ENCODE data around the gene HOMER2. TPM values are rescaled to one million over a fixed set of nuclear protein-coding genes. Genes with fewer than 3 reads are reported as not detected.
A peak's percentile ranks its signal among the peaks of the same experiment; 100 is the strongest.

Gene HOMER2
- total and polyA plus RNA-seq, 2 experiments from 2014 or later, result 24.4 to 54.5 TPM

DNA sequence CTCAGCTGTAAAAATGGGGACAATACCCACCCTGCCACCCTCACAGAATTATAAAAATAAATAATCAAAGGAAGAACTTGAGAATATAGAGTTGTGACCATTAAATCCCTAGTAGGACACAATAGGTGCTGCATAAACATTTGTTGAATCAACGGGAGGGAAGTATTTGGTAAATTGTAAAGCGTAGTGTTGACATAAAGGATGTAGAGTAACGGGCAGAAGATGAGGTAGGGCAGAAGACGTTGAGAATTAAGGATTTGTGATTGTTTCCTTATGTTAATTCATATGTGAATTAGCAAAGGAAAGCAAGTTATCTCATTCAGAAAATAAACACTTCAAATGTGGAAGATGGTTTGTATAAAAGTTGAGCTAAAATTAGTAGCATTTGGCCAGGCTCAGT is 40.6 kb upstream of the HOMER2 start:
- TF ChIP-seq, protein P1, sequence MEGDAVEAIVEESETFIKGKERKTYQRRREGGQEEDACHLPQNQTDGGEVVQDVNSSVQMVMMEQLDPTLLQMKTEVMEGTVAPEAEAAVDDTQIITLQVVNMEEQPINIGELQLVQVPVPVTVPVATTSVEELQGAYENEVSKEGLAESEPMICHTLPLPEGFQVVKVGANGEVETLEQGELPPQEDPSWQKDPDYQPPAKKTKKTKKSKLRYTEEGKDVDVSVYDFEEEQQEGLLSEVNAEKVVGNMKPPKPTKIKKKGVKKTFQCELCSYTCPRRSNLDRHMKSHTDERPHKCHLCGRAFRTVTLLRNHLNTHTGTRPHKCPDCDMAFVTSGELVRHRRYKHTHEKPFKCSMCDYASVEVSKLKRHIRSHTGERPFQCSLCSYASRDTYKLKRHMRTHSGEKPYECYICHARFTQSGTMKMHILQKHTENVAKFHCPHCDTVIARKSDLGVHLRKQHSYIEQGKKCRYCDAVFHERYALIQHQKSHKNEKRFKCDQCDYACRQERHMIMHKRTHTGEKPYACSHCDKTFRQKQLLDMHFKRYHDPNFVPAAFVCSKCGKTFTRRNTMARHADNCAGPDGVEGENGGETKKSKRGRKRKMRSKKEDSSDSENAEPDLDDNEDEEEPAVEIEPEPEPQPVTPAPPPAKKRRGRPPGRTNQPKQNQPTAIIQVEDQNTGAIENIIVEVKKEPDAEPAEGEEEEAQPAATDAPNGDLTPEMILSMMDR (IDR thresholded peaks at IDR 0.05; ENCODE audit: low read depth, low read length), result no peak
- no peak overlapping the region for H3K4me3 ChIP-seq
- peaks cover 11% of the 10 kb centered on the region for H3K36me3 ChIP-seq
- no peak overlapping the region for H3K27ac ChIP-seq
- no peaks in the 10 kb centered on the region for H3K4me1 ChIP-seq (ENCODE audit: low read depth)
- H3K27me3 ChIP-seq, result no peaks in the 10 kb centered on the region
- no peaks in the 10 kb centered on the region for H3K9me3 ChIP-seq (ENCODE audit: low read depth)
- no peak for DNase-seq (ENCODE audit: low read depth in 1 of 2, low spot score in 1 of 2)

DNA sequence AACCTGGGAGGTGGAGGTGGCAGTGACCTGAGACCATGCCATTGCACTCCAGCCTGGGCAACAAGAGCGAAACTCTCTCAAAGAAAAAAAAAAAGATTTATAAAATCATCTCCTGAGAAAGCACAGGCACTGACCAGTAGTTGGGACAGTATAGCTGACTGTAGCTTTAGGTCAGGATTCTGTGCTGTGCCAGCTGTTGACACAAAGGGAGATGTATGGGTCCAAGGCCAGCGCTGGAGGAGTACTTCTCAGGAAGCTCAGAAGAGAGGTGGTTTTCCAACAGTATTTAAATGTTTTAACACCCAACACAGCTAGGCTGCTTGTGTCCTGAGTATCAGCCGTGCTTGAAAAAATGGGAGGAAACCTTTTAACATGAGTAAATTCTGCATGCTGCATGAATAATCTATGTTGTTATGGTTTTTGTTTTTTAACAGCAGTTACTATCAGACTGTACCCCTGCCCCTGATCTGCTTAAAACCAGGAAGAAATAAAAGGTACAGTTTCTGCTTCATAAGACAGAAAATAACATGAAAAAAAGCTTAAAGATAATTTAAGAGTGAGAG is 40.0 kb upstream of the HOMER2 start:
- H3K9me3 ChIP-seq (ENCODE audit: low read depth), result no peaks in the 10 kb centered on the region
- peaks cover 11% of the 10 kb centered on the region for H3K36me3 ChIP-seq
- DNase-seq (ENCODE audit: low read depth in 1 of 2, low spot score in 1 of 2), result no peak
- H3K27ac ChIP-seq, result no peak overlapping the region
- H3K4me1 ChIP-seq (ENCODE audit: low read depth), result no peaks in the 10 kb centered on the region
- no peak overlapping the region for H3K4me3 ChIP-seq
- no peaks in the 10 kb centered on the region for H3K27me3 ChIP-seq
- TF ChIP-seq, protein P1 (IDR thresholded peaks at IDR 0.05; ENCODE audit: low read depth, low read length), result no peak

DNA sequence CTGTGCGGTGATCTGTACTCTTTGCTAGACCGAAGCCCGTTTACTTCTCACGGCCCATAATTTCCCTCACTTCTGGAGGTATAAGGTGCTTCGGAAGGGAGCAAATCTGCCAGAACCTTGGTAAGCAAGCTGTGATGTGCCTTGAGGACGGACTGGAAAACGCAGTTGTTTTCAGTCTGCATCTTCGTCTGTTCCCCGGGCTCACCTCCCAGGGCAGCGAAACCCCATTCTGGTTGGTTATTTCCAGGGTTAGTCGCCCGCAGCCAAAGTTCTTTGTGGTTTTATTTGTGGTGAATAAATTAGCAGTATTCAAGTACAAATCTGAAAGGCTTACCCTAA is 33.9 kb upstream of the HOMER2 start:
- Histone ChIP-seq H3K27ac (peak overlapping the region; percentile 85), H3K27me3 (no peaks in the 10 kb centered on the region), H3K4me1 (ENCODE audit: low read depth) (peaks cover 16% of the 10 kb centered on the region)

DNA sequence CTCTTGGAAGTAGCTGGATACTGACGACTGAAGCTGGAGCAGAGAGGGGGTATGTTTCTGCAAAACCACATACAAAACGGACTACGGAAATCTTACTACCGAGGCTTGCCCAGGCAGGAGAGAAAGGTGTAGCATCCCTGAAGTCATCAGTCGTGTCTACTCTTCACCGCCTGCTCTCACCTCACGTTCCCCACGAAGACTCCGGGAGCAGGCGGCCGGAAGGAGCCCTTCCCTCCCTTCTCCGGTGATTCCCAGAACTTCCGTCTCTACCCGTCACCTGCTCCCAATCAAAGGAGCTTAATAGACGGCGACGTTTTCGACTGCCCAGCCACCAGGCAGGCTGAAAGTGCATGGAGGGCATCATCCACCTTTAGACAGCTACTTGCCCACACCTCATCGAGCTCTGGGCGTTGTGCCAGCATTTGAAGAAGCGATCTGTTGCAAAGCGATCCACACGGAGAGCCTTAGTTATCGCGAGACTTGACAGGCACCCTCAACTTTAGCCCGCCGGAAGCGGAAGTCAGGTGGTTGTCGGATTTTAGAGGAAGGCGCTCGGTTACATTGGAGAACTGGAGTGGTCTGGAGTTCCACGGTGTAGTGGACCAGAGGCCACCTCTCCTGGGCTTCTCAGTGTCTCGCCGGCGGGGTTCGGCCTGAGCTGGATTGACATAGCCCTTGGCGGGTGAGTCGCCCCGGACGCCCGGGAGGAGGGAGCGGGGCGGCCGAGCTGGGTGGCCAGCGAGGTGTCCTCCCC is 33.3 kb upstream of the HOMER2 start, which contains the start of gene RAMAC:
Gene RAMAC, plus strand, starts transcription at position 523 of the 754 bp plus-strand sequence. CDS start 2,809 bp downstream, outside the sequence.
- Histone ChIP-seq H3K4me3 (peak within 1 kb of the TSS; percentile 73), H3K27me3 (no peaks in the 10 kb centered on the region), H3K36me3 (peaks cover 11% of the 10 kb centered on the region), H3K27ac (peak within 1 kb of the TSS; percentile 85), H3K9me3 (ENCODE audit: low read depth) (no peaks in the 10 kb centered on the region), H3K4me1 (ENCODE audit: low read depth) (peaks cover 22% of the 10 kb centered on the region)
- TF ChIP-seq, protein P1 (IDR thresholded peaks at IDR 0.05; ENCODE audit: low read depth, low read length), result no peak
- DNase-seq (ENCODE audit: low read depth in 1 of 2, low spot score in 1 of 2), result peak; percentile 96 to 98

More for the DNA sequence above, 33.9 kb upstream of the HOMER2 start:
- Histone ChIP-seq H3K9me3 (ENCODE audit: low read depth) (no peaks in the 10 kb centered on the region), H3K36me3 (peaks cover 11% of the 10 kb centered on the region), H3K4me3 (peak overlapping the region; percentile 73)
- TF ChIP-seq, protein P1 (IDR thresholded peaks at IDR 0.05; ENCODE audit: low read depth, low read length), result peak; percentile 4
- peak in 1 of 2 donors; percentile 35 for DNase-seq (ENCODE audit: low read depth in 1 of 2, low spot score in 1 of 2)

DNA sequence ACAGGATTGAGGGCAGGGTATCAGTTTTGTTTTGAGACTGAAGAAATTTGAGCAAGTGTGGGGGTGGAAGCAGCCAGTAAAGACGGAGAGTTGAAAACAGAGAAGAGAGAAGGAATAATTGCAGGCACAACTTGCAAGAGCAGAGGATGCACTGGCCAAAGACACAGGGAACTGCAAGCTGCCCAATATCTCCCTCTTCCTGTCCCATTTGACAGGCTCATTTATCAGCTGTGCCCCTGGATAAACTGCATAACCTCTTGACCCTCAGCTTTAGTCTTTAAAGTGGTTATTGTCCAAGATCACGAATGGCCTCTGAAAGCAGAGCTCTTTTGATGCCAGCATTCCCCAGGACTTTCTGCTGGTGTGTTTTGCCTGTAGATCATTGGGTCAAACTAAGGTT is 28.5 kb upstream of the HOMER2 start:
- H3K27ac ChIP-seq, result peak overlapping the region; percentile 83
- no peaks in the 10 kb centered on the region for H3K36me3 ChIP-seq
- H3K27me3 ChIP-seq, result no peaks in the 10 kb centered on the region
- H3K4me3 ChIP-seq, result no peak overlapping the region
- peak in 1 of 2 donors; percentile 50 for DNase-seq (ENCODE audit: low read depth in 1 of 2, low spot score in 1 of 2)
- no peaks in the 10 kb centered on the region for H3K9me3 ChIP-seq (ENCODE audit: low read depth)
- TF ChIP-seq, protein P1 (IDR thresholded peaks at IDR 0.05; ENCODE audit: low read depth, low read length), result no peak
- H3K4me1 ChIP-seq (ENCODE audit: low read depth), result peaks cover 21% of the 10 kb centered on the region
